K562 (cell line): ENCODE measurements around the gene ZNF506. TPM values are rescaled to one million over a fixed set of nuclear protein-coding genes. Genes with fewer than 3 reads are reported as not detected.

Experiments
- ATAC-seq: fragments of 200-7000 bp; cut with Tn5 transposase; 3 replicates; pipeline ENCODE4 v1.9.1; 2020; ENCODE audit warnings: moderate library complexity
- BruUV-seq: library from RNA; stranded (reverse); fragments of 400-500 nt; replicated peaks from 2 replicates; lab custom pipeline; 2021; lab: Mats Ljungman, UMichigan
- CTCF ChIA-PET: fragments of 300-600 bp; formaldehyde crosslinking; extraction: SDS; loops from one replicate; lab custom pipeline; 2021; ENCODE audit warnings: low intra/inter-chr PET ratio; lab: Yijun Ruan, JAX
- POLR2A ChIA-PET: fragments of 300-600, 350-650 bp; sonication (Branson Sonifier 250); formaldehyde crosslinking; extraction: SDS; loops from one replicate; lab custom pipeline; 2021; ENCODE audit warnings: antibody characterized with exemption, inconsistent platforms; lab: Yijun Ruan, JAX
- DNase-seq, 4 experiments: peaks; one replicate each; pipeline versions ENCODE4 v3.0.0 to v3.0.0-alpha.2; 2011 to 2018; ENCODE audit warnings: low spot score in 3 of 4, mixed read lengths in 3 of 4; ENCODE audit errors: extremely low read depth in 1 of 4
- FAIRE-seq: peaks from 2 replicates; lab custom pipeline; 2011; peaks lifted over from hg19 to GRCh38; lab: Jason Lieb, UNC
- H2AFZ ChIP-seq: 2 replicates; pipeline ENCODE4 v1.6.0; 2011; ENCODE audit warnings: low read depth, low read length, control low read depth, inconsistent platforms
- H3K27ac ChIP-seq: fragments of 200-600 bp; 3 replicates; pipeline ENCODE4 v1.8.0; 2011; ENCODE audit warnings: low read depth, mild to moderate bottlenecking, control low read depth, inconsistent platforms, low read length, moderate library complexity, mixed read lengths; ENCODE audit errors: extremely low read depth
- H3K27me3 ChIP-seq, 2 experiments: fragments of 300-600 bp in 1 of 2; 2 replicates in 1 of 2; 3 replicates in 1 of 2; pipeline versions ENCODE4 v1.6.0 to v1.8.0; 2011; ENCODE audit warnings: inconsistent platforms in 2 of 2, low read length in 2 of 2, mild to moderate bottlenecking in 1 of 2, mixed read lengths in 1 of 2, moderate library complexity in 1 of 2; ENCODE audit not compliant: control insufficient read depth in 2 of 2, insufficient read depth in 2 of 2
- H3K36me3 ChIP-seq: fragments of 300-600 bp; 3 replicates; pipeline ENCODE4 v1.8.0; 2011; ENCODE audit warnings: mild to moderate bottlenecking, low read length, inconsistent platforms; ENCODE audit not compliant: control insufficient read depth, insufficient read depth
- H3K4me1 ChIP-seq, 2 experiments: fragments of 200-600 bp in 1 of 2; replicated peaks in 1 of 2; 2 replicates in 1 of 2; 3 replicates in 1 of 2; pipeline versions ENCODE4 v1.5.1 to v1.8.0; 2011; ENCODE audit warnings: inconsistent platforms in 2 of 2, low read length in 2 of 2, mild to moderate bottlenecking in 1 of 2, mixed read lengths in 1 of 2, moderate library complexity in 1 of 2; ENCODE audit not compliant: control insufficient read depth in 2 of 2, insufficient read depth in 2 of 2
- H3K4me2 ChIP-seq: 2 replicates; pipeline ENCODE4 v1.6.1; 2011; ENCODE audit warnings: low read length, control low read depth, inconsistent platforms, mixed read lengths; ENCODE audit not compliant: insufficient read depth
- H3K4me3 ChIP-seq: fragments of 200-600 bp; sonication (generic), shearing (Covaris generic); 2 replicates; pipeline ENCODE4 v1.5.1; 2016; ENCODE audit warnings: control low read depth, inconsistent platforms
- H3K79me2 ChIP-seq: fragments of 200-600 bp; 3 replicates; pipeline ENCODE4 v1.8.0; 2011; ENCODE audit warnings: low read length, inconsistent platforms; ENCODE audit not compliant: control insufficient read depth, insufficient read depth
- H3K9ac ChIP-seq, 2 experiments: 2 replicates each; pipeline versions ENCODE4 v1.6.0 to v1.6.1; 2011; ENCODE audit warnings: low read depth in 2 of 2, low read length in 2 of 2, control low read depth in 1 of 2, inconsistent platforms in 1 of 2, mild to moderate bottlenecking in 1 of 2, mixed read lengths in 1 of 2; ENCODE audit not compliant: insufficient read depth in 1 of 2
- H3K9me1 ChIP-seq: one replicate; pipeline ENCODE4 v1.6.0; 2011; ENCODE audit warnings: inconsistent platforms, mild to moderate bottlenecking, low read length, moderate library complexity; ENCODE audit not compliant: control insufficient read depth, insufficient read depth
- H3K9me3 ChIP-seq: replicated peaks from 2 replicates; pipeline ENCODE4 v1.5.1; 2011; ENCODE audit warnings: low read depth, low read length, inconsistent platforms; ENCODE audit not compliant: control insufficient read depth, insufficient read depth
- H4K20me1 ChIP-seq: replicated peaks from 2 replicates; pipeline ENCODE4 v1.6.1; 2011; ENCODE audit warnings: low read length, inconsistent platforms, mixed read lengths; ENCODE audit not compliant: control insufficient read depth, insufficient read depth
- BDP1 ChIP-seq: IDR thresholded peaks from 3 replicates; pipeline ENCODE4 v1.6.1; 2011; ENCODE audit not compliant: insufficient read length, insufficient read depth
- ETV5 ChIP-seq: sonication (generic); formaldehyde crosslinking; IDR thresholded peaks from 2 replicates; pipeline ENCODE4 v1.4.0; 2020; ENCODE audit warnings: low read depth, mild to moderate bottlenecking, missing genetic modification reagents
- GTF2A2 ChIP-seq: IDR thresholded peaks from 2 replicates; pipeline ENCODE4 v1.6.1; 2016; ENCODE audit warnings: mild to moderate bottlenecking, missing genetic modification characterization, missing compliant biosample characterization
- JUND ChIP-seq, 2 experiments: IDR thresholded peaks; 2 replicates in 1 of 2; 3 replicates in 1 of 2; pipeline ENCODE4 v1.6.1; 2011; ENCODE audit warnings: borderline replicate concordance in 2 of 2, low read depth in 2 of 2, low read length in 2 of 2, improper control_type of control experiment in 1 of 2, missing biosample characterization in 1 of 2, missing genetic modification characterization in 1 of 2, missing genetic modification reagents in 1 of 2
- MED1 ChIP-seq: sonication (generic); formaldehyde crosslinking; IDR thresholded peaks from 2 replicates; pipeline ENCODE4 v1.8.1; 2023; ENCODE audit warnings: missing genetic modification reagents, borderline replicate concordance
- MTA1 ChIP-seq: fragments of 450-650 bp; IDR thresholded peaks from 2 replicates; pipeline ENCODE4 v1.6.1; 2017; ENCODE audit warnings: borderline replicate concordance
- MYC ChIP-seq, 2 experiments: fragments of 250-450 bp in 1 of 2; sonication (Bioruptor Pico) in 1 of 2; IDR thresholded peaks; 2 replicates each; pipeline versions ENCODE4 v1.5.1 to v1.6.1; 2012 to 2021; ENCODE audit warnings: low read depth in 2 of 2, borderline replicate concordance in 1 of 2, improper control_type of control experiment in 1 of 2, low read length in 1 of 2, mild to moderate bottlenecking in 1 of 2, moderate library complexity in 1 of 2
- NCOA4 ChIP-seq: fragments of 450-650 bp; IDR thresholded peaks from 2 replicates; pipeline ENCODE4 v1.6.1; 2018; ENCODE audit warnings: mild to moderate bottlenecking; ENCODE audit not compliant: partially characterized antibody
- PKNOX1 ChIP-seq: fragments of 450-650 bp; IDR thresholded peaks from 2 replicates; pipeline ENCODE4 v1.6.1; 2016
- RBM22 ChIP-seq: fragments of 200-400 bp; formaldehyde crosslinking; IDR thresholded peaks from 2 replicates; pipeline ENCODE4 v1.6.1; 2018; ENCODE audit warnings: low read length, low read depth; ENCODE audit not compliant: poor library complexity, severe bottlenecking
- SREBF2 ChIP-seq: sonication (generic); formaldehyde crosslinking; IDR thresholded peaks from 2 replicates; pipeline ENCODE4 v1.4.0; 2020; ENCODE audit warnings: mild to moderate bottlenecking, missing genetic modification reagents
- THAP7 ChIP-seq: fragments of 250-450 bp; sonication (Bioruptor Pico); IDR thresholded peaks from 2 replicates; pipeline ENCODE4 v1.5.0; 2021
- WGBS: fragments of 100-300 bp; shearing (Covaris generic); methylation state at CpG from one replicate; pipeline ENCODE4 v1.1.6; 2016; ENCODE audit warnings: low coverage, mixed read lengths; ENCODE audit not compliant: insufficient coverage; ENCODE audit errors: missing lambda C conversion rate; 5-methylcytosine and 5-hydroxymethylcytosine counted together
- in situ Hi-C: fragments of 300-500 bp; cut with MboI; formaldehyde crosslinking; loops from 4 replicates; pipeline ENCODE4 v1.15.0; 2018; ENCODE audit warnings: inconsistent platforms, mixed read lengths
- intact Hi-C: fragments of 100-400 bp; cut with micrococcal nuclease; formaldehyde crosslinking; loops from 2 replicates; pipeline ENCODE4 v1.14.2; 2022
- polyA plus RNA-seq, 8 experiments: library from polyadenylated mRNA; depleted of rRNA in 4 of 8; stranded (reverse) in 5 of 8; unstranded in 3 of 8; fragments of >200 nt; fragmentation: Nextera tagmentation in 2 of 8; fragmentation: Illumina TruSeq in 1 of 8; extraction: Ambion mirVana in 2 of 8; extraction: Trizol in 1 of 8; gene quantifications; 2 replicates each; pipeline versions ENCODE4 v1.2.1 to v1.2.3, GENCODE V29; 2011 to 2014; ENCODE audit warnings: inconsistent platforms in 1 of 8, missing spikeins in 1 of 8
- total RNA-seq, 7 experiments: library from RNA; depleted of rRNA in 6 of 7; stranded (reverse); fragments of >200 nt in 6 of 7; fragmentation: Illumina TruSeq in 2 of 7; extraction: Trizol in 2 of 7; gene quantifications; 2 replicates each; pipeline versions ENCODE4 v1.2.1 to v1.2.3, GENCODE V29; 2011 to 2021; ENCODE audit warnings: low replicate concordance in 1 of 7

ZNF506 gene
- total and polyA plus RNA-seq, 9 of the 15 experiments (the other 6 are each of a cell fraction or from before 2014, with no cell fraction given), result 0.03 to 0.44 (median 0.14) TPM; not detected in 2

- no peak for ATAC-seq
- intact Hi-C loops, result loop anchor here (10.0 kb wide), 1 partner anchor 178 kb away; no protein-coding TSS in a partner anchor
- in situ Hi-C loops, result no loop called here
- POLR2A ChIA-PET, result interaction anchor here (0.6 to 1.8 kb wide), 2 partner anchors 9 to 10 kb away, joined by 3 to 6 read pairs; partner anchors contain the start of gene ZNF14
- WGBS, result 2% methylated on average over 6 of the region's 6 CpGs
- no peaks in the 10 kb centered on the region for H3K9me3 ChIP-seq
- H2AFZ ChIP-seq, result no peak overlapping the region
- BruUV-seq, result no TSS peak
- no peaks in the 10 kb centered on the region for H3K79me2 ChIP-seq
- peaks cover 0 to 4% of the 10 kb centered on the region in 2 experiments; a peak in 1 of 5 replicates for H3K4me1 ChIP-seq
- no peak for DNase-seq
- CTCF ChIA-PET, result no interaction called here
- FAIRE-seq, result no peak
- no peak for TF ChIP-seq RBM22
- no peak overlapping the region for H3K9ac ChIP-seq
- H3K27me3 ChIP-seq, result peaks cover 19 to 75% of the 10 kb centered on the region in 2 experiments; a peak in 4 of 5 replicates
- no peak overlapping the region for H3K4me2 ChIP-seq
- no peak overlapping the region for H3K27ac ChIP-seq
- no peak overlapping the region for H3K4me3 ChIP-seq
- no peaks in the 10 kb centered on the region for H3K36me3 ChIP-seq
- peaks cover 3% of the 10 kb centered on the region for H3K9me1 ChIP-seq
- no peaks in the 10 kb centered on the region for H4K20me1 ChIP-seq
These were observed 78.4 kb downstream of the ZNF506 start for GRCh38 chr19:19743176-19743575.

- intact Hi-C loops (loop anchor here (10.0 kb wide), 1 partner anchor 178 kb away; no protein-coding TSS in a partner anchor), in situ Hi-C loops (no loop called here)
- WGBS, result 2% methylated on average over 9 of the region's 9 CpGs
- Histone ChIP-seq H2AFZ (no peak overlapping the region), H3K9me1 (peaks cover 3% of the 10 kb centered on the region), H3K79me2 (no peaks in the 10 kb centered on the region), H4K20me1 (no peaks in the 10 kb centered on the region), H3K4me3 (no peak overlapping the region), H3K27ac (no peak overlapping the region), H3K27me3 (peaks cover 19 to 72% of the 10 kb centered on the region in 2 experiments; a peak in 4 of 5 replicates), H3K36me3 (no peaks in the 10 kb centered on the region), H3K4me1 (peaks cover 0 to 8% of the 10 kb centered on the region in 2 experiments; a peak in 2 of 5 replicates), H3K9me3 (no peaks in the 10 kb centered on the region), H3K9ac (no peak overlapping the region), H3K4me2 (no peak overlapping the region)
- no TSS peak for BruUV-seq
- ATAC-seq (no peak), FAIRE-seq (no peak), DNase-seq (peak in 1 of 4 experiments; percentile 2)
- CTCF ChIA-PET, result no interaction called here
- POLR2A ChIA-PET, result interaction anchor here (0.6 to 1.8 kb wide), 2 partner anchors 9 to 10 kb away, joined by 3 to 6 read pairs; partner anchors contain the start of gene ZNF14
- no peak for TF ChIP-seq ETV5 (CRISPR knock-in tag)
- no peak for TF ChIP-seq SREBF2
- no peak for TF ChIP-seq BDP1
- no peak for TF ChIP-seq GTF2A2 (tag)
- no peak for TF ChIP-seq PKNOX1
- no peak for TF ChIP-seq MYC (IDR thresholded peaks at IDR 0.05; ENCODE audit: low read depth, low read length)
- TF ChIP-seq MYC (CRISPR knock-in tag; IDR thresholded peaks at IDR 0.05; ENCODE audit: borderline replicate concordance, low read depth), result no peak
- TF ChIP-seq JUND (IDR thresholded peaks at IDR 0.05; ENCODE audit: borderline replicate concordance, low read depth, low read length), result no peak
- TF ChIP-seq JUND (tag; IDR thresholded peaks at IDR 0.05; ENCODE audit: borderline replicate concordance, low read depth, low read length), result no peak
- TF ChIP-seq THAP7, result no peak
- no peak for TF ChIP-seq MTA1
- TF ChIP-seq MED1 (CRISPR knock-in tag), result no peak
- no peak for TF ChIP-seq NCOA4
These were observed 78.8 kb downstream of the ZNF506 start for GRCh38 chr19:19742773-19743172.
